Nephron (organoid): ENCODE results near the gene GNG7.
"Not testable (repeated sequence)": the region's sequence is repeated elsewhere in the genome, so short reads cannot be mapped to it uniquely, and the experiment has no call there.

Experiments
- H3K27ac Mint-ChIP-seq, 3 experiments: 2 replicates each; pipeline ENCODE4 v1.8.0; 2020; ENCODE audit warnings: mixed read lengths in 3 of 3, mild to moderate bottlenecking in 2 of 3, moderate library complexity in 1 of 3
- H3K27me3 Mint-ChIP-seq: 2 replicates; pipeline ENCODE4 v1.8.0; 2021; ENCODE audit warnings: low read depth, mild to moderate bottlenecking, moderate library complexity, mixed read lengths
- H3K36me3 Mint-ChIP-seq: 2 replicates; pipeline ENCODE4 v1.8.0; 2020; ENCODE audit warnings: low read depth, mixed read lengths
- H3K4me1 Mint-ChIP-seq: 2 replicates; pipeline ENCODE4 v1.8.0; 2020; ENCODE audit warnings: mixed read lengths
- H3K4me3 Mint-ChIP-seq, 3 experiments: 2 replicates each; pipeline ENCODE4 v1.8.0; 2020; ENCODE audit warnings: mild to moderate bottlenecking in 3 of 3, mixed read lengths in 3 of 3, moderate library complexity in 2 of 3
- H3K9me3 Mint-ChIP-seq: 2 replicates; pipeline ENCODE4 v1.8.0; 2020; ENCODE audit warnings: mixed read lengths
- TF ChIP-seq, protein P1 (sequence below), 3 experiments: fragments of 200-600 bp; sonication (generic); IDR thresholded peaks; one replicate each; pipeline ENCODE4 v1.5.0; 2021; ENCODE audit warnings: antibody characterized with exemption in 3 of 3; ENCODE audit not compliant: unreplicated experiment in 3 of 3

GNG7 gene

DNA sequence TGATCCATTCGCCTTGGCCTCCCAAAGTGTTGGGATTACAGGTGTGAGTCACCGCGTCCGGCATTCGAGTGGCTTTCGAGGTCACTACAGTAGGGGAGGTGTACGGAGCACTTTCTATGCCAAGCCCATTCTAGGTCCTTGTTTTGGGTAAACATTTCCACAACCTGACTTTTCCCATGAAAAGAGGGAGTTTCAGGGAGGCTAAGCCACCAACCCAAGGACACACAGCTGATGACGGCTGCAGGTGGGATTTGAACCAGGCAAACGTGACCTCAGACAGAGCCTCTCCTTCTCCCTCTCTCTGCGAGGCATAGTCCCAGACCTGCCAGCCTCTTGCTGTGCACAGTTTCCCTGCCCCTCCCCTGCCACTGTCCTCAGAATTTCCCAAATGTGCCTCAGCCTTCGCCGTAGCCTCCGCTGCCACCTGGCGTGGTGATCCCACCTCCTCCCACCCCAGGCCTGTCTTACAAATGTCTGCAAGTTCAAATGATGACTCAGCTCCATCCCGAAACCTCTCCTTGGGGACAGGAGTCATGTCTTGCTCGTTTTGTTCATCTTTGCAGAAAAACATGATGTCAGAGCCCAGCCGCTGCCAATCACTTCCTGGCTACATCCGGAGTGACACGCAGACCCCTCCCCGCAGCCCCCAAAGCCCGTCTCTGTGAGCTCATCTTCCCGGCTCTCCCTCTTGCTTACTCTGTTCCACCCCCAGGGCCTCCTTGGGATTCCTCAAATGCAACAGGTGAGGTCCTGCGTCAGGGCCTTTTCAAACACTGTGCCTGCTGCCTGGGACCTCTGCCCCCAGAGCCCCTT, 233.2 kb downstream of the GNG7 start:
- peaks cover 4% of the 10 kb centered on the region for H3K4me1 Mint-ChIP-seq
- H3K27me3 Mint-ChIP-seq: peaks cover 6% of the 10 kb centered on the region
- no peaks in the 10 kb centered on the region for H3K9me3 Mint-ChIP-seq
- H3K36me3 Mint-ChIP-seq: no peaks in the 10 kb centered on the region
- TF ChIP-seq, protein P1, sequence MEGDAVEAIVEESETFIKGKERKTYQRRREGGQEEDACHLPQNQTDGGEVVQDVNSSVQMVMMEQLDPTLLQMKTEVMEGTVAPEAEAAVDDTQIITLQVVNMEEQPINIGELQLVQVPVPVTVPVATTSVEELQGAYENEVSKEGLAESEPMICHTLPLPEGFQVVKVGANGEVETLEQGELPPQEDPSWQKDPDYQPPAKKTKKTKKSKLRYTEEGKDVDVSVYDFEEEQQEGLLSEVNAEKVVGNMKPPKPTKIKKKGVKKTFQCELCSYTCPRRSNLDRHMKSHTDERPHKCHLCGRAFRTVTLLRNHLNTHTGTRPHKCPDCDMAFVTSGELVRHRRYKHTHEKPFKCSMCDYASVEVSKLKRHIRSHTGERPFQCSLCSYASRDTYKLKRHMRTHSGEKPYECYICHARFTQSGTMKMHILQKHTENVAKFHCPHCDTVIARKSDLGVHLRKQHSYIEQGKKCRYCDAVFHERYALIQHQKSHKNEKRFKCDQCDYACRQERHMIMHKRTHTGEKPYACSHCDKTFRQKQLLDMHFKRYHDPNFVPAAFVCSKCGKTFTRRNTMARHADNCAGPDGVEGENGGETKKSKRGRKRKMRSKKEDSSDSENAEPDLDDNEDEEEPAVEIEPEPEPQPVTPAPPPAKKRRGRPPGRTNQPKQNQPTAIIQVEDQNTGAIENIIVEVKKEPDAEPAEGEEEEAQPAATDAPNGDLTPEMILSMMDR (IDR thresholded peaks at IDR 0.05; ENCODE audit: unreplicated experiment in 3 of 3): no peak
- H3K4me3 Mint-ChIP-seq: no peak overlapping the region
- peak overlapping the region in 1 of 3 experiments; percentile 34 for H3K27ac Mint-ChIP-seq

DNA sequence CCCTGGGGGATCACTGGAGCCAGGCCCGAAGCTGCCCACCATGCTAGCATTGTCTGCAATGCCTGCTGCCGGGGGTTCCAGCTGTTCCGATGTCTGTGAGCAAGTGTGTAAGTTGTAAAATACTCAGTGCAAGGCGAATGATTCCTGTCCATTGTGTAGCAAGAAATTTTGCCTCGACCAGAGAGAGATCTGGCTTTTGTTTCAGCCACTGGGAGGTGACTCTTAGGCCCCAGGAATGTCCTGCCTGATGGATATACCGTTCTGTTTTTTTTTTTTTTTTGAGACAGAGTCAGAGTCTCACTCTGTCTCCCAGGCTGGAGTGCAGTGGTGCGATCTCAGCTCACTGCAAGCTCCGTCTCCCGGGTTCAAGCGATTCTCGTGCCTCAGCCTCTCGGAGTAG, 233.9 kb downstream of the GNG7 start:
- peaks cover 6% of the 10 kb centered on the region for H3K27me3 Mint-ChIP-seq
- no peaks in the 10 kb centered on the region for H3K36me3 Mint-ChIP-seq
- no peaks in the 10 kb centered on the region for H3K9me3 Mint-ChIP-seq
- no peak overlapping the region for H3K27ac Mint-ChIP-seq
- TF ChIP-seq, protein P1 (IDR thresholded peaks at IDR 0.05; ENCODE audit: unreplicated experiment in 3 of 3): no peak
- peaks cover 4% of the 10 kb centered on the region for H3K4me1 Mint-ChIP-seq
- no peak overlapping the region for H3K4me3 Mint-ChIP-seq

GRCh38 chr19:2464389-2464788, 238.1 kb downstream of the GNG7 start:
- TF ChIP-seq, protein P1 (IDR thresholded peaks at IDR 0.05; ENCODE audit: unreplicated experiment in 3 of 3): no peak
- no peaks in the 10 kb centered on the region for H3K9me3 Mint-ChIP-seq
- peaks cover 7% of the 10 kb centered on the region for H3K4me1 Mint-ChIP-seq
- peak overlapping the region in 1 of 3 experiments; percentile 63 for H3K27ac Mint-ChIP-seq
- peak overlapping the region in 2 of 3 experiments; percentile 9 to 47 for H3K4me3 Mint-ChIP-seq
- H3K27me3 Mint-ChIP-seq: peaks cover 2% of the 10 kb centered on the region
- H3K36me3 Mint-ChIP-seq: no peaks in the 10 kb centered on the region

DNA sequence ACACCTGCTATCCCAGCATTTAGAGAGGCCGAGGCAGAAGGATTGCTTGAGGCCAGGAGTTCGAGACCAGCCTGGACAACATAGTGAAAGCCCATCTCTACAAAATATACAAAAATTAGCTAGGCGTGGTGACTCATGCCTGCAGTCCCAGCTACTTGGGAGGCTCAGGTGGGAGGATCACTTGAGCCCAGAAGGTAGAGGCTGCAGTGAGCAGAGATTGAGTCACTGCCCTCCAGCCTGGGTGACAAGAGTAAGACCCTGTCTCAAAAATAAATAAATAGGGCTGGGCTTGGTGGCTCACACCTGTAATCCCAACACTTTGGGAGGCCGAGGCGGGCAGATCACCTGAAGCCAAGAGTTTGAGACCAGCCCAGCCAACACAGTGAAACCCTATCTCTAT, 238.8 kb downstream of the GNG7 start:
- not testable (repeated sequence) for H3K36me3 Mint-ChIP-seq, H3K9me3 Mint-ChIP-seq, H3K27me3 Mint-ChIP-seq, H3K4me1 Mint-ChIP-seq
- H3K4me3 Mint-ChIP-seq: peak overlapping the region in 2 of 3 experiments; percentile 13 to 48
- peak overlapping the region in 1 of 3 experiments; percentile 18 for H3K27ac Mint-ChIP-seq

- peak overlapping the region; percentile 18 to 59 (median 37) for H3K27ac Mint-ChIP-seq
- H3K36me3 Mint-ChIP-seq: no peaks in the 10 kb centered on the region
- TF ChIP-seq, protein P1 (IDR thresholded peaks at IDR 0.05; ENCODE audit: unreplicated experiment in 3 of 3): no peak
- H3K4me3 Mint-ChIP-seq: peak overlapping the region; percentile 71 to 81 (median 74)
- no peaks in the 10 kb centered on the region for H3K27me3 Mint-ChIP-seq
- H3K4me1 Mint-ChIP-seq: peaks cover 6% of the 10 kb centered on the region
- no peaks in the 10 kb centered on the region for H3K9me3 Mint-ChIP-seq
These were observed 239.7 kb downstream of the GNG7 start for GRCh38 chr19:2462635-2463421.
